ENCODE measurements around the gene PRKCH. TPM values are rescaled to one million over a fixed set of nuclear protein-coding genes. Genes with fewer than 3 reads are reported as not detected.

PRKCH gene
- total RNA-seq, 1 experiment from 2014 or later = 2.7 TPM

DNA sequence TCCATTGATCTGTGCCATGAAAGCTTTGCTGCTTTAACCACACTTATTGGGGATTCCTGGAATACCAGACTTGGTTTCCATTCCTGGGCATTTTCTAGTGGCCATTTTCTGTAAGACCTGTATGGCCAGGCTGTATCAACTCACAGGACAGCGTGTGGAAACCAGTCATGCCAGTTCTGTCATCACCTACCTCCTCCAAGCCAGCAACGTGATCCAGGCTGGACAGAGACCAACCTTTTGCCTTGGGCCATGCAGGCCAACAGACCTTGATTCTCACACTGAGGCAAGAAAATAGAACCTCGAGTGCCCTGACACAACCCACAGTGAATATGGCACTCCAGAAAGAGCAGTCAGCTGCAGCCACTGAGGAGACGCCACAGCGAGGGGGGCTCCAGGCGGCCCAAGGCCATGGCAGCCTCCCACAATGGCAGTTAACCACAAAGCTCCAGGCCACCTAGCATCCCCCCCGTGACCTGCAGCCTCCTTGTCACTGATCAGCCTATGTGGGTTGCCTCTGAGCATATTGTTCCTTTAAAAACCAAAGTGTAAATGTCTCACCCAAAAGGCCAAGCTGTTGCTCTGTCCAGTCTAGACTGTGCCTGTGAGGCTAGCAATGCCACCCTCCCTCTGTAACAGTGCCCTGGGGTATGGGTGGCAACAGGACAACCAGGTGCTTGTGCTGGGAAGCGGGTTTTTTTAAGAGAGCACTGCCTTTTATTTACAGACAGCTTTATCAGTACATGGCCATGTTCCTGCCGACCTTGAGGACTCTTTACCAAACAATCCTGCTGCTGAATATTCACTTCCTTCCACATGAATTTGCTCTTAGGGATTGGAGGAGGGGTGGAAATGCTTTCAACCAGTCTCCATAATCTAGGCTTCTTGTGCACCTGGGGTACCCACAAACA lies 205.3 kb downstream of the PRKCH start:
- BruUV-seq (replicated peaks) = no TSS peak
- TF ChIP-seq TCF7L2 (IDR thresholded peaks at IDR 0.05; ENCODE audit: low read depth, low read length) (no peak), SIN3A (IDR thresholded peaks at IDR 0.05; ENCODE audit: borderline replicate concordance, insufficient read depth, low read depth, low read length) (no peak), POLR2AphosphoS5 (IDR thresholded peaks at IDR 0.05; ENCODE audit: low read depth, low read length) (no peak)
- TF ChIP-seq, protein P1, sequence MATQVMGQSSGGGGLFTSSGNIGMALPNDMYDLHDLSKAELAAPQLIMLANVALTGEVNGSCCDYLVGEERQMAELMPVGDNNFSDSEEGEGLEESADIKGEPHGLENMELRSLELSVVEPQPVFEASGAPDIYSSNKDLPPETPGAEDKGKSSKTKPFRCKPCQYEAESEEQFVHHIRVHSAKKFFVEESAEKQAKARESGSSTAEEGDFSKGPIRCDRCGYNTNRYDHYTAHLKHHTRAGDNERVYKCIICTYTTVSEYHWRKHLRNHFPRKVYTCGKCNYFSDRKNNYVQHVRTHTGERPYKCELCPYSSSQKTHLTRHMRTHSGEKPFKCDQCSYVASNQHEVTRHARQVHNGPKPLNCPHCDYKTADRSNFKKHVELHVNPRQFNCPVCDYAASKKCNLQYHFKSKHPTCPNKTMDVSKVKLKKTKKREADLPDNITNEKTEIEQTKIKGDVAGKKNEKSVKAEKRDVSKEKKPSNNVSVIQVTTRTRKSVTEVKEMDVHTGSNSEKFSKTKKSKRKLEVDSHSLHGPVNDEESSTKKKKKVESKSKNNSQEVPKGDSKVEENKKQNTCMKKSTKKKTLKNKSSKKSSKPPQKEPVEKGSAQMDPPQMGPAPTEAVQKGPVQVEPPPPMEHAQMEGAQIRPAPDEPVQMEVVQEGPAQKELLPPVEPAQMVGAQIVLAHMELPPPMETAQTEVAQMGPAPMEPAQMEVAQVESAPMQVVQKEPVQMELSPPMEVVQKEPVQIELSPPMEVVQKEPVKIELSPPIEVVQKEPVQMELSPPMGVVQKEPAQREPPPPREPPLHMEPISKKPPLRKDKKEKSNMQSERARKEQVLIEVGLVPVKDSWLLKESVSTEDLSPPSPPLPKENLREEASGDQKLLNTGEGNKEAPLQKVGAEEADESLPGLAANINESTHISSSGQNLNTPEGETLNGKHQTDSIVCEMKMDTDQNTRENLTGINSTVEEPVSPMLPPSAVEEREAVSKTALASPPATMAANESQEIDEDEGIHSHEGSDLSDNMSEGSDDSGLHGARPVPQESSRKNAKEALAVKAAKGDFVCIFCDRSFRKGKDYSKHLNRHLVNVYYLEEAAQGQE (IDR thresholded peaks at IDR 0.05; ENCODE audit: insufficient read depth in 1 of 2, low read depth in 2 of 2, low read length in 1 of 2) = no peak
- TF ChIP-seq, protein P2, sequence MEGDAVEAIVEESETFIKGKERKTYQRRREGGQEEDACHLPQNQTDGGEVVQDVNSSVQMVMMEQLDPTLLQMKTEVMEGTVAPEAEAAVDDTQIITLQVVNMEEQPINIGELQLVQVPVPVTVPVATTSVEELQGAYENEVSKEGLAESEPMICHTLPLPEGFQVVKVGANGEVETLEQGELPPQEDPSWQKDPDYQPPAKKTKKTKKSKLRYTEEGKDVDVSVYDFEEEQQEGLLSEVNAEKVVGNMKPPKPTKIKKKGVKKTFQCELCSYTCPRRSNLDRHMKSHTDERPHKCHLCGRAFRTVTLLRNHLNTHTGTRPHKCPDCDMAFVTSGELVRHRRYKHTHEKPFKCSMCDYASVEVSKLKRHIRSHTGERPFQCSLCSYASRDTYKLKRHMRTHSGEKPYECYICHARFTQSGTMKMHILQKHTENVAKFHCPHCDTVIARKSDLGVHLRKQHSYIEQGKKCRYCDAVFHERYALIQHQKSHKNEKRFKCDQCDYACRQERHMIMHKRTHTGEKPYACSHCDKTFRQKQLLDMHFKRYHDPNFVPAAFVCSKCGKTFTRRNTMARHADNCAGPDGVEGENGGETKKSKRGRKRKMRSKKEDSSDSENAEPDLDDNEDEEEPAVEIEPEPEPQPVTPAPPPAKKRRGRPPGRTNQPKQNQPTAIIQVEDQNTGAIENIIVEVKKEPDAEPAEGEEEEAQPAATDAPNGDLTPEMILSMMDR (IDR thresholded peaks at IDR 0.05) = no peak
- Histone ChIP-seq H3K36me3 (ENCODE audit: control insufficient read depth, insufficient read depth, low read length) (no peaks in the 10 kb centered on the region), H3K27me3 (ENCODE audit: control insufficient read depth, insufficient read depth, low read length) (no peaks in the 10 kb centered on the region), H3K27ac (ENCODE audit: low read length) (no peak overlapping the region), H3K4me1 (ENCODE audit: control insufficient read depth, insufficient read depth, low read length) (no peaks in the 10 kb centered on the region), H3K9me3 (ENCODE audit: control insufficient read depth, insufficient read depth, low read depth, low read length) (no peaks in the 10 kb centered on the region), H3K4me3 (ENCODE audit: low read depth in 2 of 2, low read length in 2 of 2) (no peak overlapping the region)
- in situ Hi-C loops (cut with HindIII; ENCODE audit: low pct_unique_long_range_greater_than_20kb, low sequenced_read_pairs) = no loop called here
- ATAC-seq (peak; percentile 43; the same call in 1 of the 2 replicates), DNase-seq (ENCODE audit: low read depth, low spot score) (no peak)
- intact Hi-C loops (cut with micrococcal nuclease; ENCODE audit: unreplicated experiment) = no loop called here
- CTCF ChIA-PET = no interaction called here
- POLR2A ChIA-PET = no interaction called here

DNA sequence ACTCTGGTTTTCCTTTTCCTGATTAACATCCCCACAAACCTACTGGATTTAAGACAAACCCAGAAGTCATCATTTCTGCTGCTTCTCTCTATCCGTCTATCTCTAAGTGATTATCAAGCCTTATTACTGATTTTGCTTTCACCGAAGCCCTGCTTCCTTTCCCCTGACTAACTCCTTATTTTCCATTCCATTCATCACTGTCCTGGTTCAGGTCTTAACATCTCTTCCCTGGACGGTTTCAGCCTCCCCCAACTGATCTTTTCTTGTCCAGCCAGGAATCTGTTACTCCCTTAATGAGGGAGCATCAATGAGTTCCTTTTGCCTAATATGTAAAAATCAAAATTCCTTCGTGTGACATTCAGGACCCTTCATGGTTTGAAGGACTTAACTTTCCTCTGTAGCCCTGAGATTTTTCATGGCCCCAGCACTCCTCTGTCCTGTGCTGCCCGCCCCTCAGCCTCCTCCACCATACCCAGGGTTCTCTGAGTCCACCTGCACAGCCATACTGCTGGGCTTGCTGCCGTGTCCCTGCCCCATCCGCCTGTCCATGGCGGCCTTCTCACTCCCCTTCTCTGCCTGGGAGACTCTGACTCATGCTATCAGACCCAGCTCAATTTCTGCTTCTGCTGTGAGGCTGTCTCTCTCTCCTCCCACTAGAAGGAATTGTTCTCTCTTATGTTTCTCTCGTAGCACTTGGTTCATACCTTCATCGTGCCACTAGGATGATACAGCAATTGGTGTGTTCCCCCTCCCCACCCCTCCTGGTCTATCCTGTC lies 206.1 kb downstream of the PRKCH start:
- CTCF ChIA-PET = no interaction called here
- in situ Hi-C loops (cut with HindIII; ENCODE audit: low pct_unique_long_range_greater_than_20kb, low sequenced_read_pairs) = no loop called here

More for the DNA sequence above, 206.1 kb downstream of the PRKCH start:
- Histone ChIP-seq H3K9me3 (ENCODE audit: control insufficient read depth, insufficient read depth, low read depth, low read length) (no peaks in the 10 kb centered on the region), H3K4me1 (ENCODE audit: control insufficient read depth, insufficient read depth, low read length) (no peaks in the 10 kb centered on the region), H3K36me3 (ENCODE audit: control insufficient read depth, insufficient read depth, low read length) (no peaks in the 10 kb centered on the region), H3K27ac (ENCODE audit: low read length) (no peak overlapping the region), H3K27me3 (ENCODE audit: control insufficient read depth, insufficient read depth, low read length) (no peaks in the 10 kb centered on the region), H3K4me3 (ENCODE audit: low read depth in 2 of 2, low read length in 2 of 2) (no peak overlapping the region)
- TF ChIP-seq SIN3A (IDR thresholded peaks at IDR 0.05; ENCODE audit: borderline replicate concordance, insufficient read depth, low read depth, low read length) = no peak
- TF ChIP-seq TCF7L2 (IDR thresholded peaks at IDR 0.05; ENCODE audit: low read depth, low read length) = no peak
- no peak for TF ChIP-seq POLR2AphosphoS5 (IDR thresholded peaks at IDR 0.05; ENCODE audit: low read depth, low read length)
- TF ChIP-seq, protein P2 (IDR thresholded peaks at IDR 0.05) = no peak
- TF ChIP-seq, protein P1 (IDR thresholded peaks at IDR 0.05; ENCODE audit: insufficient read depth in 1 of 2, low read depth in 2 of 2, low read length in 1 of 2) = no peak
- DNase-seq (ENCODE audit: low read depth, low spot score) = no peak
- POLR2A ChIA-PET = no interaction called here
- intact Hi-C loops (cut with micrococcal nuclease; ENCODE audit: unreplicated experiment) = no loop called here
- no TSS peak for BruUV-seq (replicated peaks)
- no peak for ATAC-seq

Measured in Panc1 (cell line).